H1 (cell line): ENCODE measurements around the gene TTI1. TPM values are rescaled to one million over a fixed set of nuclear protein-coding genes. Genes with fewer than 3 reads are reported as not detected.

Experiments
- CTCF ChIA-PET: fragments of 300-600 bp; sonication (Branson Sonifier 250); formaldehyde crosslinking; loops from one replicate; lab custom pipeline; 2021; ENCODE audit not compliant: partially characterized antibody; lab: Charles Lee
- POLR2A ChIA-PET: fragments of 300-600 bp; sonication (Branson Sonifier 250); formaldehyde crosslinking; loops from one replicate; lab custom pipeline; 2021; ENCODE audit warnings: inconsistent platforms; ENCODE audit not compliant: partially characterized antibody; lab: Charles Lee
- DNase-seq, 2 experiments: peaks; one replicate each; pipeline versions ENCODE4 v3.0.0 to v3.0.0-alpha.2; 2010 to 2022; ENCODE audit warnings: low spot score in 2 of 2, low read depth in 1 of 2, mixed read lengths in 1 of 2
- FAIRE-seq: peaks from 2 replicates; lab custom pipeline; 2011; peaks lifted over from hg19 to GRCh38; lab: Jason Lieb, UNC
- H2AFZ ChIP-seq: 2 replicates; pipeline ENCODE4 v1.8.1; 2012; ENCODE audit warnings: low read length, inconsistent platforms
- H2AK5ac ChIP-seq: 2 replicates; pipeline ENCODE4 v1.6.1; 2013; ENCODE audit warnings: low read depth, low read length
- H2BK120ac ChIP-seq: replicated peaks from 2 replicates; pipeline ENCODE3; 2013; ENCODE audit warnings: low read depth, low read length, inconsistent platforms
- H2BK12ac ChIP-seq: 2 replicates; pipeline ENCODE4 v1.6.1; 2013; ENCODE audit warnings: low read depth, low read length
- H2BK15ac ChIP-seq: 2 replicates; pipeline ENCODE4 v1.6.1; 2013; ENCODE audit warnings: low read length
- H2BK20ac ChIP-seq: 2 replicates; pipeline ENCODE4 v1.6.1; 2013; ENCODE audit warnings: low read length
- H2BK5ac ChIP-seq: 2 replicates; pipeline ENCODE4 v1.6.1; 2013; ENCODE audit warnings: low read depth, low read length
- H3K14ac ChIP-seq: 2 replicates; pipeline ENCODE4 v1.6.1; 2013; ENCODE audit warnings: inconsistent platforms; ENCODE audit not compliant: insufficient read length
- H3K18ac ChIP-seq: 2 replicates; pipeline ENCODE4 v1.6.1; 2013; ENCODE audit warnings: low read length; ENCODE audit errors: extremely low read depth
- H3K23ac ChIP-seq: 2 replicates; pipeline ENCODE4 v1.6.1; 2013; ENCODE audit warnings: inconsistent platforms; ENCODE audit not compliant: insufficient read length
- H3K23me2 ChIP-seq: 2 replicates; pipeline ENCODE4 v1.6.1; 2013; ENCODE audit warnings: low read depth, low read length
- H3K27ac ChIP-seq: 2 replicates; pipeline ENCODE4 v1.6.1; 2011; ENCODE audit warnings: low read depth, low read length, inconsistent platforms
- H3K27me3 ChIP-seq, 4 experiments: replicated peaks in 1 of 4; 1 replicate in 1 of 4; 2 replicates in 3 of 4; pipeline versions ENCODE4 v1.6.1 to v1.8.1; 2011 to 2013; ENCODE audit warnings: low read length in 3 of 4, mild to moderate bottlenecking in 3 of 4, inconsistent platforms in 2 of 4, mixed read lengths in 2 of 4, moderate library complexity in 1 of 4; ENCODE audit not compliant: control insufficient read depth in 3 of 4, insufficient read depth in 3 of 4; ENCODE audit errors: extremely low read depth in 1 of 4
- H3K36me3 ChIP-seq, 4 experiments: 2 replicates each; pipeline versions ENCODE4 v1.6.1 to v1.8.1; 2011 to 2013; ENCODE audit warnings: mild to moderate bottlenecking in 4 of 4, low read length in 3 of 4, moderate library complexity in 2 of 4, control low read depth in 1 of 4, inconsistent platforms in 1 of 4; ENCODE audit not compliant: insufficient read depth in 4 of 4, control insufficient read depth in 2 of 4
- H3K4ac ChIP-seq: replicated peaks from 2 replicates; pipeline ENCODE3; 2013; ENCODE audit warnings: low read length, low read depth, mixed read lengths, inconsistent platforms; ENCODE audit not compliant: insufficient read length
- H3K4me1 ChIP-seq, 4 experiments: replicated peaks in 1 of 4; 1 replicate in 1 of 4; 2 replicates in 3 of 4; pipeline versions ENCODE4 v1.6.1 to v1.8.1; 2011 to 2013; ENCODE audit warnings: low read length in 3 of 4, inconsistent platforms in 2 of 4, mixed read lengths in 1 of 4; ENCODE audit not compliant: insufficient read depth in 4 of 4, control insufficient read depth in 3 of 4
- H3K4me2 ChIP-seq, 2 experiments: 2 replicates each; pipeline versions ENCODE4 v1.6.1 to v1.8.1; 2011 to 2013; ENCODE audit warnings: low read depth in 2 of 2, low read length in 2 of 2, control low read depth in 1 of 2, inconsistent platforms in 1 of 2, mild to moderate bottlenecking in 1 of 2; ENCODE audit not compliant: insufficient read depth in 1 of 2
- H3K4me3 ChIP-seq, 4 experiments: fragments of 200-600, 300-600 bp in 1 of 4; sonication (generic), shearing (Covaris generic), sonication (Bioruptor Twin) in 1 of 4; 2 replicates each; pipeline versions ENCODE4 v1.5.1 to v1.8.1; 2011 to 2016; ENCODE audit warnings: low read length in 4 of 4, low read depth in 3 of 4, control low read depth in 2 of 4, inconsistent platforms in 2 of 4, mild to moderate bottlenecking in 2 of 4, mixed read lengths in 1 of 4, moderate library complexity in 1 of 4; ENCODE audit not compliant: insufficient read depth in 2 of 4; ENCODE audit errors: extremely low read depth in 1 of 4
- H3K56ac ChIP-seq: replicated peaks from 2 replicates; pipeline ENCODE3; 2013; ENCODE audit warnings: low read depth, mild to moderate bottlenecking, mixed read lengths, low read length, inconsistent platforms; ENCODE audit not compliant: insufficient read length
- H3K79me1 ChIP-seq: 2 replicates; pipeline ENCODE4 v1.6.1; 2013; ENCODE audit warnings: low read depth, low read length, control low read depth
- H3K79me2 ChIP-seq, 2 experiments: 2 replicates each; pipeline versions ENCODE4 v1.6.1 to v1.8.1; 2012 to 2013; ENCODE audit warnings: low read length in 2 of 2, mild to moderate bottlenecking in 2 of 2, inconsistent platforms in 1 of 2; ENCODE audit not compliant: insufficient read depth in 2 of 2, control insufficient read depth in 1 of 2
- H3K9ac ChIP-seq, 4 experiments: replicated peaks in 1 of 4; 1 replicate in 1 of 4; 2 replicates in 3 of 4; pipeline versions ENCODE4 v1.6.1 to v1.8.1; 2011 to 2013; ENCODE audit warnings: low read depth in 3 of 4, low read length in 3 of 4, control low read depth in 2 of 4, mild to moderate bottlenecking in 2 of 4, moderate library complexity in 2 of 4, inconsistent platforms in 1 of 4; ENCODE audit errors: extremely low read depth in 1 of 4
- H3K9me3 ChIP-seq, 2 experiments: 2 replicates each; pipeline versions ENCODE4 v1.6.1 to v1.8.1; 2012 to 2013; ENCODE audit warnings: mild to moderate bottlenecking in 2 of 2, moderate library complexity in 2 of 2, control low read depth in 1 of 2, inconsistent platforms in 1 of 2, low read depth in 1 of 2, low read length in 1 of 2, mixed read lengths in 1 of 2; ENCODE audit not compliant: insufficient read depth in 2 of 2
- H4K20me1 ChIP-seq, 2 experiments: replicated peaks in 1 of 2; 2 replicates each; pipeline versions ENCODE3 to v1.8.1; 2011 to 2013; ENCODE audit warnings: inconsistent platforms in 2 of 2, low read length in 2 of 2, mild to moderate bottlenecking in 1 of 2; ENCODE audit not compliant: insufficient read depth in 2 of 2, control insufficient read depth in 1 of 2
- H4K5ac ChIP-seq: 2 replicates; pipeline ENCODE4 v1.6.1; 2013; ENCODE audit warnings: low read length, low read depth, mixed read lengths, inconsistent platforms; ENCODE audit not compliant: insufficient read length
- H4K8ac ChIP-seq: 2 replicates; pipeline ENCODE4 v1.8.0; 2013; ENCODE audit warnings: mild to moderate bottlenecking, moderate library complexity, low read length, inconsistent platforms; ENCODE audit not compliant: insufficient read depth; ENCODE audit errors: extremely low read depth
- H4K91ac ChIP-seq: replicated peaks from 2 replicates; pipeline ENCODE3; 2013; ENCODE audit warnings: low read length, mixed read lengths, inconsistent platforms; ENCODE audit not compliant: insufficient read length
- WGBS, 2 experiments: shearing (Covaris generic) in 1 of 2; methylation state at CpG; one replicate each; pipeline versions ENCODE4 v1.1.6 to v1.1.7; 2013 to 2015; ENCODE audit warnings: low lambda C conversion rate in 2 of 2, mixed read lengths in 2 of 2, inconsistent platforms in 1 of 2, low coverage in 1 of 2, missing lambda C conversion rate in 1 of 2; ENCODE audit not compliant: insufficient replicate concordance in 2 of 2, insufficient coverage in 1 of 2, insufficient read length in 1 of 2; ENCODE audit errors: extremely low coverage in 1 of 2, missing lambda C conversion rate in 1 of 2; 5-methylcytosine and 5-hydroxymethylcytosine counted together
- polyA plus RNA-seq, 7 experiments: library from polyadenylated mRNA; depleted of rRNA in 3 of 7; stranded (reverse) in 5 of 7; unstranded in 2 of 7; fragments of >200 nt in 5 of 7; fragments of 200-250 nt in 2 of 7; gene quantifications; 1 replicate in 5 of 7; 2 replicates in 1 of 7; 4 replicates in 1 of 7; pipeline versions ENCODE4 v1.2.1 to v1.2.3, GENCODE V29; 2011 to 2013; ENCODE audit warnings: missing spikeins in 2 of 7, mixed read lengths in 2 of 7
- total RNA-seq: library from RNA; stranded (reverse); fragmentation: NEBNext Ultra II Directional; extraction: Animal tissue kit (Norgen Biotek cat#: 25700); gene quantifications from 2 replicates; pipeline ENCODE4 v1.2.1, GENCODE V29; 2021

The TTI1 gene
- total and polyA plus RNA-seq, 2 of the 8 experiments (the other 6 are each of a cell fraction or from before 2014, with no cell fraction given): 34.1 to 47.0 TPM

- CTCF ChIA-PET: no interaction called here
- WGBS, 2 experiments: 87% methylated on average over 2 of the region's 2 CpGs; no CpG with 5 or more reads in 1 of the 2 experiments
- H2BK12ac ChIP-seq: no peak overlapping the region
Observed at GRCh38 chr20:38021087-38021772, 12.0 kb downstream of the TTI1 start.

More at GRCh38 chr20:38021087-38021772, 12.0 kb downstream of the TTI1 start:
- Histone ChIP-seq H2BK120ac (no peak overlapping the region), H3K23ac (no peak overlapping the region), H4K91ac (no peak overlapping the region), H4K20me1 (peaks cover 6 to 16% of the 10 kb centered on the region in 2 experiments), H3K9ac (0 out of 7 replicates have a peak overlapping the region, but pooled peaks of 1 of the 4 experiments have one; percentile 4), H3K79me1 (peaks cover 6% of the 10 kb centered on the region; the same call in 1 of the 2 replicates), H2BK20ac (no peak overlapping the region), H3K79me2 (peaks cover 9 to 83% of the 10 kb centered on the region in 2 experiments), H2AK5ac (no peak overlapping the region), H3K36me3 (peaks cover 5 to 27% (median 17%) of the 10 kb centered on the region in 4 experiments), H3K27ac (no peak overlapping the region), H3K23me2 (no peaks in the 10 kb centered on the region), H3K56ac (no peak overlapping the region), H2BK5ac (no peak overlapping the region), H3K4ac (no peak overlapping the region), H4K8ac (no peak overlapping the region), H3K14ac (no peak overlapping the region), H2BK15ac (no peak overlapping the region), H3K4me3 (no peak overlapping the region), H3K18ac (no peak overlapping the region), H3K4me1 (no peaks in the 10 kb centered on the region), H3K9me3 (peaks cover 8 to 12% of the 10 kb centered on the region in 2 experiments), H2AFZ (no peak overlapping the region), H3K27me3 (no peaks in the 10 kb centered on the region), H4K5ac (no peak overlapping the region), H3K4me2 (no peak overlapping the region)
- FAIRE-seq: no peak
- no peak for DNase-seq
- POLR2A ChIA-PET: interaction anchor here (1.2 kb wide), 1 partner anchor 11 kb away, joined by 3 read pairs; no protein-coding TSS in a partner anchor
